Lower lobe of right lung (tissue), 2 donors: ENCODE measurements around the gene CALN1. TPM values are rescaled to one million over a fixed set of nuclear protein-coding genes. Genes with fewer than 3 reads are reported as not detected.
"Not testable (repeated sequence)": the region's sequence is repeated elsewhere in the genome, so short reads cannot be mapped to it uniquely, and the experiment has no call there.

Experiments
- ATAC-seq, 2 donors: fragments of 200-7000 bp; cut with Tn5 transposase; one replicate each; pipeline ENCODE4 v1.9.1; 2020 to 2022; ENCODE audit warnings: mild to moderate bottlenecking in 2 of 2, moderate library complexity in 2 of 2
- DNase-seq: peaks from one replicate; pipeline ENCODE4 v3.0.0-alpha.2; 2020
- H3K27ac ChIP-seq: fragments of 200-600 bp; one replicate; pipeline ENCODE4 v1.8.0; 2022
- H3K27me3 ChIP-seq: fragments of 200-600 bp; one replicate; pipeline ENCODE4 v1.8.0; 2022; ENCODE audit warnings: low read depth
- H3K36me3 ChIP-seq: fragments of 200-600 bp; one replicate; pipeline ENCODE4 v1.8.0; 2022; ENCODE audit warnings: mild to moderate bottlenecking
- H3K4me1 ChIP-seq: fragments of 200-600 bp; one replicate; pipeline ENCODE4 v1.8.0; 2022
- H3K4me3 ChIP-seq: fragments of 200-600 bp; one replicate; pipeline ENCODE4 v1.8.0; 2022; ENCODE audit warnings: mild to moderate bottlenecking
- H3K9me3 ChIP-seq: fragments of 200-600 bp; one replicate; pipeline ENCODE4 v1.8.0; 2022
- intact Hi-C: fragments of 100-400 bp; cut with DNase I; formaldehyde crosslinking; loops from one replicate; pipeline ENCODE4 v1.11.0; 2022
- total RNA-seq: library from RNA; stranded (reverse); fragmentation: NEBNext Ultra II Directional; extraction: Animal tissue kit (Norgen Biotek cat#: 25700); gene quantifications from one replicate; pipeline ENCODE4 v1.2.1, GENCODE V29; 2021
- TF ChIP-seq, protein P1 (sequence below): fragments of 200-600 bp; IDR thresholded peaks from one replicate; pipeline ENCODE4 v1.8.0; 2022; ENCODE audit warnings: antibody characterized with exemption, mild to moderate bottlenecking
- donor health status: DM: no; HTN: yes; CAD: no; lungs with severe emphysema.

CALN1 gene
- total RNA-seq, 1 donor from 2014 or later = not detected

DNA sequence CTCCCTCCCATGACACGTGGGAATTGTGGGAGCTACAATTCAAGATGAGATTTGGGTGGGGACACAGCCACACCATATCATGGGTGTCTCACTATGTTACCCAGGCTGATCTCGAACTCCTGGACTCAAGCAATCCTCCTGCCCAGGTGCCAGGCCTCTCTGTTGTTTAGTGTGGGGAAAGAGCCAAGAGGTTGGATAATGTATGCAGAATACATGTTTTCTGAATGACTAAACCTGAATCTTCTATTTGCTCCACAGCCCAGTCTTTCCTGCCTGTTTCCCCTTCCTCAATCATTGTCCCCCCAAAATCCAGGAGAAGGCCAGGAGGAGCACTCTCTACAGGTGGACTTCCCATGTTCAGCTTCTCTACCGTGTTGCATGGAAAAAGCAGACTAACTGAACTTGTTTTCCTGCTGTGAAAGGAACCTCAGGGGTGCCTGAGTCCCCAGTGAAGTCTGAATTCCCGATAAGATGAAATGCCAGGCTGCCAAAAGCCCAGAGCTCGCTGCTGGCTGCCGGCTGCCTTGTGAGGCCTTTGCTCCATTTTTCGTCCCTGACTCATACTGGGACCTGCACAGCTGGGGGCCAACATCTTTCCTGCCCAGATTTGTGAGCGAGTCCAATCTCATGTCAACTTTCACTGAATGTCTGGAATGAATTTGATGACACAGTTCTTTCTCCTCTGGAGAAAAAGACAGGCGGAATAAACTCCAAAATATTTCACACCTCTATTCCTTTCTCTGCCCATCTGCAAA lies 588.0 kb downstream of the CALN1 start:
- H3K4me3 ChIP-seq = no peak overlapping the region
- H3K4me1 ChIP-seq = no peaks in the 10 kb centered on the region
- ATAC-seq = no peak
- TF ChIP-seq, protein P1, sequence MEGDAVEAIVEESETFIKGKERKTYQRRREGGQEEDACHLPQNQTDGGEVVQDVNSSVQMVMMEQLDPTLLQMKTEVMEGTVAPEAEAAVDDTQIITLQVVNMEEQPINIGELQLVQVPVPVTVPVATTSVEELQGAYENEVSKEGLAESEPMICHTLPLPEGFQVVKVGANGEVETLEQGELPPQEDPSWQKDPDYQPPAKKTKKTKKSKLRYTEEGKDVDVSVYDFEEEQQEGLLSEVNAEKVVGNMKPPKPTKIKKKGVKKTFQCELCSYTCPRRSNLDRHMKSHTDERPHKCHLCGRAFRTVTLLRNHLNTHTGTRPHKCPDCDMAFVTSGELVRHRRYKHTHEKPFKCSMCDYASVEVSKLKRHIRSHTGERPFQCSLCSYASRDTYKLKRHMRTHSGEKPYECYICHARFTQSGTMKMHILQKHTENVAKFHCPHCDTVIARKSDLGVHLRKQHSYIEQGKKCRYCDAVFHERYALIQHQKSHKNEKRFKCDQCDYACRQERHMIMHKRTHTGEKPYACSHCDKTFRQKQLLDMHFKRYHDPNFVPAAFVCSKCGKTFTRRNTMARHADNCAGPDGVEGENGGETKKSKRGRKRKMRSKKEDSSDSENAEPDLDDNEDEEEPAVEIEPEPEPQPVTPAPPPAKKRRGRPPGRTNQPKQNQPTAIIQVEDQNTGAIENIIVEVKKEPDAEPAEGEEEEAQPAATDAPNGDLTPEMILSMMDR = no peak
- no peaks in the 10 kb centered on the region for H3K27me3 ChIP-seq
- intact Hi-C loops = no loop called here
- H3K36me3 ChIP-seq = no peaks in the 10 kb centered on the region
- no peak overlapping the region for H3K27ac ChIP-seq
- DNase-seq = no peak
- H3K9me3 ChIP-seq = no peaks in the 10 kb centered on the region

DNA sequence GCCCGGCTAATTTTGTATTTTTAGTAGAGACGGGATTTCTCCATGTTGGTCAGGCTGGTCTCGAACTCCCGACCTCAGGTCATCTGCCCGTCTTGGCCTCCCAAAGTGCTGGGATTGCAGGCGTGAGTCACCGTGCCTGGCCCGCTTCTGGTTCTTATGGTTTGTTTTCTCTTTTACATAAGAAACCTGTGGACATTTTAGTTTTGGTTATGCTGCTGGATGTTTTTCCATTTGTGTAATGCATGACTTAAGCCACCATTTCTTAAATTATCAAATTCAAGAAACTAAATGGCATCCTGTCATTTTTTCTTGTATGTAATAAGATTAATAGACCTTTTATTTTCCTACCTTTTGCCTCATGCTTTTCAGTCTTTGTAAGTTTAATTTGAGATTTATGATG lies 589.7 kb downstream of the CALN1 start:
- ATAC-seq, H3K9me3 ChIP-seq, H3K27me3 ChIP-seq, intact Hi-C loops, H3K4me1 ChIP-seq, H3K4me3 ChIP-seq, H3K27ac ChIP-seq, DNase-seq, H3K36me3 ChIP-seq: not testable (repeated sequence)

DNA sequence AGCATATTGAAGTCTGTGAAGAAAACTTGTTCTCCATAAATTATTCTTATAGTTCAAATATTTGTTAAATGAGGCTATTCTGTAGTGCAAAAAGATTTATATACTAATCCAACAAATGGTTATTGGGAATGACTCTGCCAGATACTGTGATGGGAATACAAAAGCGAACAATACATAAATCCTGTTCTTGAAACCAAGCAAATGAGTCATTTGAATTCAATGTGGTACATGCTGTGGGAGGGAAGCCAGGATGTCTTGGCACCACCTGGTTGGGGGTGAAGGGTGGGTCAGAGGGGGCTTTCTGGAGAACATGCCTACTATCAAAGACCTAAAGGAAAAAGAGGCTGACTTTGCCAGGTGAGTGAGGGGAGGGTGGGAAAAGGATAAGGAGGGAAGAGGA lies 594.2 kb downstream of the CALN1 start:
- no peak overlapping the region for H3K27ac ChIP-seq
- H3K4me1 ChIP-seq = no peaks in the 10 kb centered on the region
- intact Hi-C loops = no loop called here
- no peak for DNase-seq
- H3K36me3 ChIP-seq = no peaks in the 10 kb centered on the region
- no peak overlapping the region for H3K4me3 ChIP-seq
- TF ChIP-seq, protein P1 = no peak
- no peaks in the 10 kb centered on the region for H3K9me3 ChIP-seq
- no peak for ATAC-seq
- H3K27me3 ChIP-seq = no peaks in the 10 kb centered on the region

DNA sequence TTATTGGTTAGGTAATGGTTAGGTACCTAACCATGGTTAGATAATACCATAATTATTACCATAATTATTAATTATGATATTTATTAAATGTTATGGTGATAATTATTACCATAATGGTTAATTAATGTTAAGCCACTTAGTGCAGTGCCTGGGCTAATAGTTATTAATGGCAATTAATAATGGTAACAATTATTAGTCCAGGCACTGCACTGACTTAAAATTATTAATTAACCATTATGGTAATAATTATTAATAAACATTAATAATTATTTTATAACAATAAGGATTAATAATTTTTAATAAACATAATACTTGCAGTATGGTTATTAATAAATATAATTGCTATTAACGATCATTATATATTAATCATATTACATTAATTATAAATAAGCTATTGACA lies 604.0 kb downstream of the CALN1 start:
- TF ChIP-seq, protein P1 = no peak
- no peaks in the 10 kb centered on the region for H3K27me3 ChIP-seq
- H3K27ac ChIP-seq = no peak overlapping the region
- H3K4me1 ChIP-seq = no peaks in the 10 kb centered on the region
- intact Hi-C loops = no loop called here
- DNase-seq (no peak), ATAC-seq (no peak)
- H3K9me3 ChIP-seq = peaks cover 8% of the 10 kb centered on the region
- no peaks in the 10 kb centered on the region for H3K36me3 ChIP-seq
- no peak overlapping the region for H3K4me3 ChIP-seq

DNA sequence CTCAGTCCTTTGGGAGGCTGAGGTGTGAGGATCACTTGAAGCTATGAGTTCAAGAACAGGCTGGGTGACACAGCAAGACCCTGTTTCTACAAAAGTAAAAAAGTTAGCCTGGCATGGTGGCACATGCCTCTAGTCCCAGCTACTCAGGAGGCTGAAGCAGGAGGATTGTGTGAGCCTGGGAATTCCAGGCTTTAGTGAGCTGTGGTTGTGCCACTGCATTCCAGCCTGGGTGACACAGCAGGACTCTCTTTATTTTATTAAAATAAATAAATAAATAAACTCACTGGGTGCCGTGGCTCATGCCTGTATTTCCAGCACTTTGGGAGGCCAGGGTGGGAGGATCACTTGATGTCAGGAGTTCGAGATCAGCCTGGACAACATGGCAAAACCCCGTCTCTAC lies 607.9 kb downstream of the CALN1 start:
- Histone ChIP-seq H3K27ac (no peak overlapping the region), H3K27me3 (no peaks in the 10 kb centered on the region), H3K4me3 (no peak overlapping the region), H3K4me1 (no peaks in the 10 kb centered on the region), H3K36me3 (no peaks in the 10 kb centered on the region), H3K9me3 (peaks cover 8% of the 10 kb centered on the region)
- DNase-seq (no peak), ATAC-seq (no peak)
- intact Hi-C loops = no loop called here
- TF ChIP-seq, protein P1 = no peak

DNA sequence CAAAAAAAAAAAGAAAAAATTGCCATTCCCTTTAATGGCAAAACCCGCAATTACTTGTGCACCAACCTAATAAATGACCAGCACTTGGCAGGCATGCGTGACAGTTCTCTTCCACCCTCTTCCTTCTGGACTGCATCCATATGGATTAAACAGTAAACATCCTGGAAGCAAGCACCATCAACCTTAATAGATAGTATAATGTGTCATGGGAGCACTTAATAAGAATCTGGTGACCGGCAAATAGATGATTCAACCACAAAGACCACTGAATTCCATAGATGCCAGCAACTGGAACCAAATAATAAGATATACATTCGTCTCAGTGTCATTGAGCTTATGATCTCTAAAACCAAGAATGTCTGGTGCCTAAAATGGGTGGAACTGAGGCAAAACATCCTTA lies 610.2 kb downstream of the CALN1 start:
- H3K4me1 ChIP-seq = no peaks in the 10 kb centered on the region
- no peak overlapping the region for H3K4me3 ChIP-seq
- H3K27me3 ChIP-seq = no peaks in the 10 kb centered on the region
- ATAC-seq (no peak), DNase-seq (no peak)
- peaks cover 6% of the 10 kb centered on the region for H3K9me3 ChIP-seq
- no peak overlapping the region for H3K27ac ChIP-seq
- TF ChIP-seq, protein P1 = no peak
- intact Hi-C loops = no loop called here
- H3K36me3 ChIP-seq = no peaks in the 10 kb centered on the region
